Neural cell (in vitro differentiated cells): ENCODE data around the gene FAM151B. TPM values are rescaled to one million over a fixed set of nuclear protein-coding genes. Genes with fewer than 3 reads are reported as not detected.

ENCODE experiments used
- H2AFZ ChIP-seq: fragments of 200-600, 300-800 bp; sonication (generic), shearing (Covaris generic); 2 replicates; pipeline ENCODE4 v1.6.0; 2014; ENCODE audit warnings: low read depth, mild to moderate bottlenecking, antibody characterized with exemption, low read length, moderate library complexity
- H3F3A ChIP-seq: fragments of 200-600 bp; shearing (Covaris generic); 2 replicates; pipeline ENCODE4 v1.6.1; 2016; ENCODE audit warnings: mild to moderate bottlenecking, moderate library complexity, mixed read lengths, antibody characterized with exemption, low read length; ENCODE audit not compliant: insufficient read depth, poor library complexity, severe bottlenecking
- H3K27ac ChIP-seq: fragments of 200-600, 300-800 bp; sonication (generic), shearing (Covaris generic); 2 replicates; pipeline ENCODE4 v1.5.1; 2014; ENCODE audit warnings: mild to moderate bottlenecking, low read length, moderate library complexity
- H3K27me3 ChIP-seq: fragments of 300-800, 200-600 bp; sonication (generic), shearing (Covaris generic); 2 replicates; pipeline ENCODE4 v1.6.0; 2014; ENCODE audit warnings: mild to moderate bottlenecking, low read depth, low read length, moderate library complexity; ENCODE audit not compliant: insufficient read depth
- H3K36me3 ChIP-seq: fragments of 300-800, 200-600 bp; sonication (generic), shearing (Covaris generic); 2 replicates; pipeline ENCODE4 v1.5.1; 2014; ENCODE audit warnings: mild to moderate bottlenecking, antibody characterized with exemption, low read length, moderate library complexity; ENCODE audit not compliant: insufficient read depth
- H3K4me2 ChIP-seq: fragments of 300-800, 200-600 bp; sonication (generic), shearing (Covaris generic); 2 replicates; pipeline ENCODE4 v1.6.0; 2014; ENCODE audit warnings: mild to moderate bottlenecking, low read length
- H3K4me3 ChIP-seq: fragments of 300-800, 200-600 bp; sonication (generic), shearing (Covaris generic); 2 replicates; pipeline ENCODE4 v1.5.1; 2014; ENCODE audit warnings: mild to moderate bottlenecking, low read length, moderate library complexity
- H3K79me2 ChIP-seq: fragments of 200-600 bp; shearing (Covaris generic); replicated peaks from 2 replicates; pipeline ENCODE4 v1.6.0; 2014; ENCODE audit warnings: mild to moderate bottlenecking, low read length, moderate library complexity; ENCODE audit not compliant: insufficient read depth
- H3K9ac ChIP-seq: fragments of 300-800, 200-600 bp; sonication (generic), shearing (Covaris generic); 2 replicates; pipeline ENCODE4 v1.6.1; 2016; ENCODE audit warnings: mild to moderate bottlenecking, low read length, mixed read lengths
- H3K9me2 ChIP-seq: fragments of 200-600 bp; shearing (Covaris generic); 2 replicates; pipeline ENCODE4 v1.6.1; 2016; ENCODE audit warnings: mild to moderate bottlenecking, low read length, mixed read lengths; ENCODE audit not compliant: insufficient read depth
- H3K9me3 ChIP-seq: fragments of 200-600, 300-800 bp; sonication (generic), shearing (Covaris generic); 2 replicates; pipeline ENCODE4 v1.6.1; 2016; ENCODE audit warnings: mild to moderate bottlenecking, mixed run types, low read length, moderate library complexity, mixed read lengths
- H4K20me1 ChIP-seq: fragments of 200-600 bp; shearing (Covaris generic); 2 replicates; pipeline ENCODE4 v1.6.1; 2016; ENCODE audit warnings: mild to moderate bottlenecking, mixed run types; ENCODE audit not compliant: insufficient read depth
- EP300 ChIP-seq: fragments of 450-650 bp; conservative IDR thresholded peaks from 2 replicates; pipeline ENCODE4 v1.6.1; 2014; ENCODE audit warnings: antibody characterized with exemption, mild to moderate bottlenecking, moderate library complexity; ENCODE audit not compliant: poor library complexity, severe bottlenecking
- EZH2 ChIP-seq: fragments of 200-600, 300-800 bp; shearing (Covaris generic), sonication (generic); IDR thresholded peaks from 2 replicates; pipeline ENCODE4 v1.6.1; 2014; ENCODE audit warnings: antibody characterized with exemption, low read length, borderline replicate concordance, mild to moderate bottlenecking; ENCODE audit not compliant: insufficient read depth, poor library complexity, severe bottlenecking
- MXI1 ChIP-seq: fragments of 450-650 bp; conservative IDR thresholded peaks from 2 replicates; pipeline ENCODE4 v1.6.1; 2014; ENCODE audit warnings: antibody characterized with exemption, mild to moderate bottlenecking; ENCODE audit not compliant: poor library complexity, severe bottlenecking
- POLR2AphosphoS5 ChIP-seq: IDR thresholded peaks from 2 replicates; pipeline ENCODE4 v1.6.1; 2012
- RAD21 ChIP-seq: fragments of 450-650 bp; conservative IDR thresholded peaks from 2 replicates; pipeline ENCODE4 v1.6.1; 2014; ENCODE audit warnings: antibody characterized with exemption, mild to moderate bottlenecking, moderate library complexity
- SMC3 ChIP-seq: fragments of 450-650 bp; conservative IDR thresholded peaks from 2 replicates; pipeline ENCODE4 v1.6.1; 2014; ENCODE audit warnings: antibody characterized with exemption, mild to moderate bottlenecking, moderate library complexity; ENCODE audit not compliant: poor library complexity
- TAF1 ChIP-seq: IDR thresholded peaks from 2 replicates; pipeline ENCODE4 v1.6.1; 2012; ENCODE audit warnings: low read depth
- polyA plus RNA-seq: library from polyadenylated mRNA; depleted of rRNA; stranded (reverse); fragments of >200 nt; gene quantifications from 2 replicates; pipeline ENCODE4 v1.2.3, GENCODE V29; 2014
- TF ChIP-seq, protein P1 (sequence below): IDR thresholded peaks from 2 replicates; pipeline ENCODE4 v1.6.1; 2012; ENCODE audit warnings: borderline replicate concordance
- TF ChIP-seq, protein P2 (sequence below): fragments of 450-650 bp; IDR thresholded peaks from 2 replicates; pipeline ENCODE4 v1.5.1; 2014; ENCODE audit warnings: antibody characterized with exemption, mild to moderate bottlenecking, moderate library complexity; ENCODE audit not compliant: poor library complexity, severe bottlenecking

The FAM151B gene
- polyA plus RNA-seq, 1 donor from 2014 or later = 3.3 TPM

DNA sequence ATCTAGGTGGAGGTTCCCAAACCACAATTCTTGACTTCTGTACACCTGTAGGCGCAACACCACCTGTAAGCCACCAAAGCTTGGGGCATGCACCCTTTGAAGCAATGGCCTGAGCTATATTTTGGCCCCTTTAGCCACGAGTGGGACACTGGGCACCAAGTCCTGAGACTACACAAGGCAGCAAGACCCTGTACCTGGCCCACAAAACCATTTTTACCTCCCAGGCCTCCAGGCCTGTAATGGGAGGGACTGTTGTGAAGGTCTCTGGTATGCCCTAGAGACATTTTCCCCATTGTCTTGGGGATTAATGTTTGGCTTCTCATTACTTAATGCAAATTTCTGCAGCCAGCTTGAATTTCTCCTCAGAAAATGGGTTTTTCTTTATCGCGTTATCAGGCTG is 24.6 kb upstream of the FAM151B start:
- Histone ChIP-seq H3K36me3 (peaks cover 13% of the 10 kb centered on the region), H2AFZ (no peak overlapping the region), H3K27me3 (no peaks in the 10 kb centered on the region), H3K79me2 (no peaks in the 10 kb centered on the region), H3K9me2 (no peaks in the 10 kb centered on the region), H3K9ac (no peak overlapping the region), H4K20me1 (no peaks in the 10 kb centered on the region), H3K4me2 (no peak overlapping the region), H3K9me3 (peaks cover 6% of the 10 kb centered on the region), H3F3A (no peaks in the 10 kb centered on the region), H3K27ac (no peak overlapping the region), H3K4me3 (no peak overlapping the region)
- TF ChIP-seq RAD21 = no peak
- no peak for TF ChIP-seq SMC3
- TF ChIP-seq POLR2AphosphoS5 = no peak
- no peak for TF ChIP-seq TAF1

DNA sequence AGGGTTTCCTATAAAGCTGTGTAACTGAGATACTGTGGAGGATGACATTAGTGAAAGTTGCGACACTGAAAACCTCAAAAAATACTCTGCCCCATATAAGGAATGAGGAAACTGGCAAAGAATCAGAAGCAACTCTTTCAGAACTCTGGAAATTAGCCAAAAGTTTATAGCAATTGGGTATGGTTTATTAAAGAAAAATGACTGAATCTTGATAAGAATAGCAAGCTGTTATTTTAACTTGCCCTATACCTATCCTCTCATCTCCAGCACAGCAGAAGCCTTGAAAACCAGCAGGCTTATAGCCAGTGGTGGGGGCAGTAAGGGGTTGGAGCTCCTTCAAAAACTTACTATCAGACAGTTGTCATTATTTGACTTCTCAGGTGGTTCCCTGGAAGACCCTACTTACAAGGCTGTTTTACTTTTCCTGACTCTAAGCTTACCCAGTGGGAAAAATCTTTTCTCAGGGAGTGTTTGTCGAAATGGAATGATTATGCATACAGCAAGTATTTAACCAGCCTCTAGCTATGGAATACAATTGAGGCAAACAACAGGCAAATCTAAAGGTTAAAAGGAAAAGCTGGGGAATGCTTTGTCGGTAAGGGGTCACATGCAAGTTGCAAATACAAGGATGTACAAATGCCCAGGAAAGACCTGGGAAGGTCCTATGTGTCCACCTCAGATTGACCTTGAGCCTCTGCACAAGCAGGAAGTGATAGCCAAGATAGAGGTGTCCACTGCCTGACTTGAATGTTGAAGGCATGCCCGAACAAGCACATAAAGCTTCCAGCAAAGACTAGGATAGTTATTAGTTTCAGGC is 21.0 kb upstream of the FAM151B start:
- Histone ChIP-seq H3K9ac (no peak overlapping the region), H3K27ac (no peak overlapping the region), H3F3A (no peaks in the 10 kb centered on the region), H4K20me1 (no peaks in the 10 kb centered on the region), H2AFZ (no peak overlapping the region), H3K27me3 (no peaks in the 10 kb centered on the region), H3K4me3 (no peak overlapping the region), H3K36me3 (peaks cover 5% of the 10 kb centered on the region), H3K4me2 (no peak overlapping the region), H3K79me2 (no peaks in the 10 kb centered on the region), H3K9me2 (no peaks in the 10 kb centered on the region), H3K9me3 (peaks cover 2% of the 10 kb centered on the region)
- TF ChIP-seq POLR2AphosphoS5 = no peak
- TF ChIP-seq RAD21 = no peak
- TF ChIP-seq, protein P1, sequence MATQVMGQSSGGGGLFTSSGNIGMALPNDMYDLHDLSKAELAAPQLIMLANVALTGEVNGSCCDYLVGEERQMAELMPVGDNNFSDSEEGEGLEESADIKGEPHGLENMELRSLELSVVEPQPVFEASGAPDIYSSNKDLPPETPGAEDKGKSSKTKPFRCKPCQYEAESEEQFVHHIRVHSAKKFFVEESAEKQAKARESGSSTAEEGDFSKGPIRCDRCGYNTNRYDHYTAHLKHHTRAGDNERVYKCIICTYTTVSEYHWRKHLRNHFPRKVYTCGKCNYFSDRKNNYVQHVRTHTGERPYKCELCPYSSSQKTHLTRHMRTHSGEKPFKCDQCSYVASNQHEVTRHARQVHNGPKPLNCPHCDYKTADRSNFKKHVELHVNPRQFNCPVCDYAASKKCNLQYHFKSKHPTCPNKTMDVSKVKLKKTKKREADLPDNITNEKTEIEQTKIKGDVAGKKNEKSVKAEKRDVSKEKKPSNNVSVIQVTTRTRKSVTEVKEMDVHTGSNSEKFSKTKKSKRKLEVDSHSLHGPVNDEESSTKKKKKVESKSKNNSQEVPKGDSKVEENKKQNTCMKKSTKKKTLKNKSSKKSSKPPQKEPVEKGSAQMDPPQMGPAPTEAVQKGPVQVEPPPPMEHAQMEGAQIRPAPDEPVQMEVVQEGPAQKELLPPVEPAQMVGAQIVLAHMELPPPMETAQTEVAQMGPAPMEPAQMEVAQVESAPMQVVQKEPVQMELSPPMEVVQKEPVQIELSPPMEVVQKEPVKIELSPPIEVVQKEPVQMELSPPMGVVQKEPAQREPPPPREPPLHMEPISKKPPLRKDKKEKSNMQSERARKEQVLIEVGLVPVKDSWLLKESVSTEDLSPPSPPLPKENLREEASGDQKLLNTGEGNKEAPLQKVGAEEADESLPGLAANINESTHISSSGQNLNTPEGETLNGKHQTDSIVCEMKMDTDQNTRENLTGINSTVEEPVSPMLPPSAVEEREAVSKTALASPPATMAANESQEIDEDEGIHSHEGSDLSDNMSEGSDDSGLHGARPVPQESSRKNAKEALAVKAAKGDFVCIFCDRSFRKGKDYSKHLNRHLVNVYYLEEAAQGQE = no peak
- TF ChIP-seq EP300 = no peak
- TF ChIP-seq, protein P2, sequence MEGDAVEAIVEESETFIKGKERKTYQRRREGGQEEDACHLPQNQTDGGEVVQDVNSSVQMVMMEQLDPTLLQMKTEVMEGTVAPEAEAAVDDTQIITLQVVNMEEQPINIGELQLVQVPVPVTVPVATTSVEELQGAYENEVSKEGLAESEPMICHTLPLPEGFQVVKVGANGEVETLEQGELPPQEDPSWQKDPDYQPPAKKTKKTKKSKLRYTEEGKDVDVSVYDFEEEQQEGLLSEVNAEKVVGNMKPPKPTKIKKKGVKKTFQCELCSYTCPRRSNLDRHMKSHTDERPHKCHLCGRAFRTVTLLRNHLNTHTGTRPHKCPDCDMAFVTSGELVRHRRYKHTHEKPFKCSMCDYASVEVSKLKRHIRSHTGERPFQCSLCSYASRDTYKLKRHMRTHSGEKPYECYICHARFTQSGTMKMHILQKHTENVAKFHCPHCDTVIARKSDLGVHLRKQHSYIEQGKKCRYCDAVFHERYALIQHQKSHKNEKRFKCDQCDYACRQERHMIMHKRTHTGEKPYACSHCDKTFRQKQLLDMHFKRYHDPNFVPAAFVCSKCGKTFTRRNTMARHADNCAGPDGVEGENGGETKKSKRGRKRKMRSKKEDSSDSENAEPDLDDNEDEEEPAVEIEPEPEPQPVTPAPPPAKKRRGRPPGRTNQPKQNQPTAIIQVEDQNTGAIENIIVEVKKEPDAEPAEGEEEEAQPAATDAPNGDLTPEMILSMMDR = no peak
- no peak for TF ChIP-seq SMC3
- TF ChIP-seq TAF1 = no peak
- no peak for TF ChIP-seq EZH2
- TF ChIP-seq MXI1 = no peak
